PC-3 (cell line): ENCODE results near the gene ENPP3. TPM values are rescaled to one million over a fixed set of nuclear protein-coding genes. Genes with fewer than 3 reads are reported as not detected.

ENCODE experiments used
- ATAC-seq: fragments of 200-7000 bp; cut with Tn5 transposase; 2 replicates; pipeline ENCODE4 v1.9.1; 2020; ENCODE audit warnings: mild to moderate bottlenecking, moderate library complexity
- BruUV-seq: library from RNA; stranded (reverse); fragments of 400-500 nt; replicated peaks from 2 replicates; lab custom pipeline; 2021; lab: Mats Ljungman, UMichigan
- CTCF ChIA-PET: fragments of 300-600 bp; sonication (Branson Sonifier 250); formaldehyde crosslinking; loops from one replicate; lab custom pipeline; 2022; ENCODE audit warnings: antibody characterized with exemption; lab: Charles Lee
- POLR2A ChIA-PET: fragments of 300-600 bp; sonication (Branson Sonifier 250); formaldehyde crosslinking; loops from one replicate; lab custom pipeline; 2022; ENCODE audit warnings: antibody characterized with exemption; ENCODE audit not compliant: unreplicated experiment; lab: Charles Lee
- DNase-seq: peaks from one replicate; pipeline ENCODE4 v3.0.0-alpha.2; 2015
- H2AFZ ChIP-seq: fragments of 300-600 bp; sonication (generic); 2 replicates; pipeline ENCODE4 v1.6.0; 2016; ENCODE audit warnings: antibody characterized with exemption, low read length
- H3F3A ChIP-seq: fragments of 300-600 bp; sonication (generic); one replicate; pipeline ENCODE4 v1.6.0; 2017; ENCODE audit warnings: antibody characterized with exemption, low read length, control low read depth, mild to moderate bottlenecking; ENCODE audit not compliant: unreplicated experiment
- H3K27ac ChIP-seq: fragments of 300-600 bp; sonication (generic); 2 replicates; pipeline ENCODE4 v1.5.1; 2016; ENCODE audit warnings: mild to moderate bottlenecking, low read length
- H3K27me3 ChIP-seq: fragments of 300-600 bp; sonication (generic); 2 replicates; pipeline ENCODE4 v1.6.1; 2016; ENCODE audit warnings: low read length, mixed read lengths
- H3K36me3 ChIP-seq: fragments of 300-600 bp; sonication (generic); 2 replicates; pipeline ENCODE4 v1.6.1; 2016; ENCODE audit warnings: low read depth, mixed run types, low read length, mixed read lengths
- H3K4me1 ChIP-seq: fragments of 300-600 bp; sonication (generic); 2 replicates; pipeline ENCODE4 v1.5.1; 2016; ENCODE audit warnings: low read length; ENCODE audit not compliant: insufficient read depth
- H3K4me2 ChIP-seq: fragments of 300-600 bp; sonication (generic); 2 replicates; pipeline ENCODE4 v1.6.0; 2016; ENCODE audit warnings: low read length
- H3K4me3 ChIP-seq: fragments of 300-600 bp; sonication (generic); 2 replicates; pipeline ENCODE4 v1.5.1; 2016; ENCODE audit warnings: mild to moderate bottlenecking, low read length, mixed read lengths
- H3K79me2 ChIP-seq: fragments of 300-600 bp; sonication (generic); 2 replicates; pipeline ENCODE4 v1.6.1; 2017; ENCODE audit warnings: low read length, mixed read lengths
- H3K9ac ChIP-seq: fragments of 300-600 bp; sonication (generic); 2 replicates; pipeline ENCODE4 v1.6.0; 2016; ENCODE audit warnings: mild to moderate bottlenecking, low read length
- H3K9me2 ChIP-seq: fragments of 300-600 bp; sonication (generic); replicated peaks from 2 replicates; pipeline ENCODE4 v1.6.1; 2016; ENCODE audit warnings: mixed run types, low read length, mixed read lengths
- H3K9me3 ChIP-seq: fragments of 300-600 bp; sonication (generic); 2 replicates; pipeline ENCODE4 v1.6.1; 2016; ENCODE audit warnings: low read length, mixed read lengths
- H4K20me1 ChIP-seq: fragments of 300-600 bp; sonication (generic); 2 replicates; pipeline ENCODE4 v1.6.1; 2016; ENCODE audit warnings: low read length, mixed read lengths
- CTCF ChIP-seq: fragments of 300-600 bp; sonication (generic); conservative IDR thresholded peaks from 2 replicates; pipeline ENCODE4 v1.5.1; 2017; ENCODE audit warnings: antibody characterized with exemption, low read depth, mild to moderate bottlenecking, low read length
- EZH2 ChIP-seq: fragments of 300-600 bp; sonication (generic); IDR thresholded peaks from one replicate; pipeline ENCODE4 v1.6.1; 2017; ENCODE audit warnings: antibody characterized with exemption, mild to moderate bottlenecking, low read length; ENCODE audit not compliant: unreplicated experiment
- EZH2phosphoT487 ChIP-seq: fragments of 300-600 bp; sonication (generic); IDR thresholded peaks from 2 replicates; pipeline ENCODE4 v1.6.1; 2018; ENCODE audit warnings: mild to moderate bottlenecking, antibody characterized with exemption, low read length, borderline replicate concordance
- intact Hi-C: fragments of 100-400 bp; cut with micrococcal nuclease; formaldehyde crosslinking; loops from 2 replicates; pipeline ENCODE4 v1.9.0; 2023
- total RNA-seq: library from RNA; depleted of rRNA; stranded (reverse); fragments of >200 nt; gene quantifications from 2 replicates; pipeline ENCODE4 v1.2.3, GENCODE V29; 2014

Gene ENPP3
- total RNA-seq, 1 experiment from 2014 or later, result 0.18 TPM

GRCh38 chr6:131635384-131636340 lies 1.4 kb upstream of the ENPP3 start:
- intact Hi-C loops, result no loop called here
- H3K4me1 ChIP-seq, result peaks cover 8% of the 10 kb centered on the region
- H3K4me2 ChIP-seq, result no peak overlapping the region
- H3K27ac ChIP-seq, result no peak overlapping the region
- no peaks in the 10 kb centered on the region for H3K9me3 ChIP-seq
- no peaks in the 10 kb centered on the region for H3K79me2 ChIP-seq
- no TSS peak for BruUV-seq
- H3K4me3 ChIP-seq, result no peak overlapping the region
- H3F3A ChIP-seq, result no peaks in the 10 kb centered on the region
- no peaks in the 10 kb centered on the region for H3K9me2 ChIP-seq
- H2AFZ ChIP-seq, result no peak overlapping the region
- no peaks in the 10 kb centered on the region for H4K20me1 ChIP-seq
- ChIA-PET CTCF (no interaction called here), POLR2A (no interaction called here)
- H3K9ac ChIP-seq, result no peak overlapping the region
- no peak for DNase-seq
- H3K36me3 ChIP-seq, result no peaks in the 10 kb centered on the region
- no peak for ATAC-seq
- no peaks in the 10 kb centered on the region for H3K27me3 ChIP-seq
- no peak for TF ChIP-seq EZH2phosphoT487
- TF ChIP-seq CTCF, result no peak
- TF ChIP-seq EZH2, result no peak

GRCh38 chr6:131638013-131638412 lies 911 bp downstream of the ENPP3 start:
- H3K4me1 ChIP-seq, result no peaks in the 10 kb centered on the region
- no peaks in the 10 kb centered on the region for H3K79me2 ChIP-seq
- H3K9me2 ChIP-seq, result no peaks in the 10 kb centered on the region
- no peaks in the 10 kb centered on the region for H3F3A ChIP-seq
- H3K27ac ChIP-seq, result no peak overlapping the region
- no peak overlapping the region for H2AFZ ChIP-seq
- ChIA-PET CTCF (no interaction called here), POLR2A (no interaction called here)
- TF ChIP-seq EZH2 (no peak), CTCF (no peak), EZH2phosphoT487 (no peak)
- ATAC-seq, result no peak
- H3K36me3 ChIP-seq, result no peaks in the 10 kb centered on the region
- no peaks in the 10 kb centered on the region for H3K9me3 ChIP-seq
- H3K4me3 ChIP-seq, result no peak overlapping the region
- intact Hi-C loops, result no loop called here
- no peaks in the 10 kb centered on the region for H3K27me3 ChIP-seq
- H3K9ac ChIP-seq, result no peak overlapping the region
- no peaks in the 10 kb centered on the region for H4K20me1 ChIP-seq
- BruUV-seq, result no TSS peak
- no peak for DNase-seq
- no peak overlapping the region for H3K4me2 ChIP-seq

- no peak for DNase-seq
- Histone ChIP-seq H3K27me3 (no peaks in the 10 kb centered on the region), H3K36me3 (no peaks in the 10 kb centered on the region), H3K9me2 (no peaks in the 10 kb centered on the region), H3K4me2 (no peak overlapping the region), H3K9me3 (no peaks in the 10 kb centered on the region), H3K9ac (no peak overlapping the region), H4K20me1 (no peaks in the 10 kb centered on the region), H3F3A (no peaks in the 10 kb centered on the region), H3K4me1 (no peaks in the 10 kb centered on the region), H3K4me3 (no peak overlapping the region), H2AFZ (no peak overlapping the region), H3K27ac (no peak overlapping the region), H3K79me2 (no peaks in the 10 kb centered on the region)
- no peak for ATAC-seq
- TF ChIP-seq EZH2phosphoT487 (no peak), EZH2 (no peak), CTCF (no peak)
- intact Hi-C loops, result no loop called here
- POLR2A ChIA-PET, result no interaction called here
- BruUV-seq, result no TSS peak
- CTCF ChIA-PET, result no interaction called here
Observed at GRCh38 chr6:131640100-131640499, 3.0 kb downstream of the ENPP3 start.
